Spleen (tissue), 11 donors: ENCODE data around the gene ITPA. TPM values are rescaled to one million over a fixed set of nuclear protein-coding genes. Genes with fewer than 3 reads are reported as not detected.

Experiments
- DNase-seq: peaks from one replicate; pipeline ENCODE4 v3.0.0-alpha.2; 2020
- H3K27ac ChIP-seq, 8 donors: fragments of 200-600 bp; sonication (generic) in 7 of 8; 1 replicate in 4 of 8; 2 replicates in 4 of 8; pipeline versions ENCODE4 v1.5.0 to v1.8.0; 2016 to 2021; ENCODE audit warnings: inconsistent platforms in 4 of 8, mild to moderate bottlenecking in 4 of 8, moderate library complexity in 1 of 8
- H3K27me3 ChIP-seq, 7 donors: fragments of 200-600 bp; sonication (generic) in 6 of 7; replicated peaks in 1 of 7; 1 replicate in 4 of 7; 2 replicates in 3 of 7; pipeline versions ENCODE4 v1.5.0 to v1.8.0; 2016 to 2021; ENCODE audit warnings: inconsistent platforms in 3 of 7, mild to moderate bottlenecking in 1 of 7
- H3K36me3 ChIP-seq, 6 donors: fragments of 200-600 bp; sonication (generic) in 5 of 6; 1 replicate in 4 of 6; 2 replicates in 2 of 6; pipeline versions ENCODE4 v1.5.0 to v1.8.0; 2016 to 2021; ENCODE audit warnings: inconsistent platforms in 2 of 6
- H3K4me1 ChIP-seq, 6 donors: fragments of 200-600 bp; sonication (generic) in 5 of 6; 1 replicate in 3 of 6; 2 replicates in 3 of 6; pipeline versions ENCODE4 v1.5.0 to v1.8.0; 2016 to 2021; ENCODE audit warnings: inconsistent platforms in 3 of 6
- H3K4me3 ChIP-seq, 8 donors: fragments of 200-600 bp; sonication (generic) in 7 of 8; 1 replicate in 4 of 8; 2 replicates in 4 of 8; pipeline versions ENCODE4 v1.5.0 to v1.8.0; 2016 to 2021; ENCODE audit warnings: inconsistent platforms in 4 of 8, mild to moderate bottlenecking in 4 of 8, moderate library complexity in 2 of 8
- H3K9me3 ChIP-seq, 8 donors: fragments of 200-600 bp; sonication (generic) in 7 of 8; 1 replicate in 4 of 8; 2 replicates in 4 of 8; pipeline versions ENCODE4 v1.5.0 to v1.8.0; 2016 to 2021; ENCODE audit warnings: inconsistent platforms in 4 of 8
- CTCF ChIP-seq, 11 experiments: fragments of 200-600 bp in 7 of 11; fragments of 450-650 bp in 4 of 11; sonication (generic) in 4 of 11; IDR thresholded peaks in 8 of 11; conservative IDR thresholded peaks in 3 of 11; 1 replicate in 7 of 11; 2 replicates in 4 of 11; pipeline versions ENCODE4 v1.4.0 to v1.8.0; 2016 to 2021; ENCODE audit warnings: antibody characterized with exemption in 11 of 11, inconsistent platforms in 4 of 11, mild to moderate bottlenecking in 1 of 11
- POLR2A ChIP-seq, 3 donors: fragments of 450-650 bp; IDR thresholded peaks; one replicate each; pipeline ENCODE4 v1.5.1; 2017; ENCODE audit warnings: antibody characterized with exemption in 3 of 3, mild to moderate bottlenecking in 1 of 3
- POLR2AphosphoS5 ChIP-seq, 3 donors: sonication (generic); formaldehyde crosslinking; IDR thresholded peaks; one replicate each; pipeline ENCODE4 v1.5.1; 2017; ENCODE audit warnings: antibody characterized with exemption in 3 of 3
- WGBS, 5 donors: extraction: QIAGEN DNeasy Blood & Tissue Kit in 3 of 5; methylation state at CpG; one replicate each; pipeline versions ENCODE4 v1.1.5 to v1.1.7; 2013 to 2018; 5-methylcytosine and 5-hydroxymethylcytosine counted together
- intact Hi-C: fragments of 100-400 bp; cut with DNase I; formaldehyde crosslinking; loops from one replicate; pipeline ENCODE4 v1.15.0; 2023; ENCODE audit warnings: low total_unique reads
- polyA plus RNA-seq, 3 donors: library from polyadenylated mRNA; stranded (reverse); fragments of 200-250 nt; gene quantifications; one replicate each; pipeline ENCODE4 v1.2.1, GENCODE V29; 2013
- total RNA-seq, 7 donors: library from RNA; depleted of rRNA in 3 of 7; stranded (reverse); fragments of >200 nt in 3 of 7; fragmentation: NEBNext Ultra II Directional in 4 of 7; extraction: Animal tissue kit (Norgen Biotek cat#: 25700) in 4 of 7; gene quantifications; one replicate each; pipeline versions ENCODE4 v1.1.0 to v1.2.1, GENCODE V29; 2016 to 2021
- donor health status: healthy with polysubstance abuse.
- donor health status: DM: no; HTN: no; CAD: no; lungs with moderate emphysema.
- donor health status: DM: no; HTN: no; CAD: no.
- donor health status: Bipolar disorder and iron deficiency.
- donor health status: healthy.
- donor health status: DM: no; HTN: no; CAD: no.
- donor health status: DM: yes; HTN: yes; CAD: no.

The ITPA gene
- total and polyA plus RNA-seq, 10 donors, result 26.1 to 173 (median 43.9) TPM

- no peak for TF ChIP-seq CTCF (IDR thresholded peaks at IDR 0.05 in 8 of 11, conservative IDR thresholded peaks at IDR 0.05 in 3 of 11)
- no peak for TF ChIP-seq POLR2A (IDR thresholded peaks at IDR 0.05)
- TF ChIP-seq POLR2AphosphoS5 (IDR thresholded peaks at IDR 0.05), result peak in 1 of 3 donors; percentile 1
- H3K27me3 ChIP-seq, result peaks cover 0 to 49% (median 24%) of the 10 kb centered on the region in 7 donors
- peak overlapping the region in 1 of 8 donors; percentile 30 for H3K27ac ChIP-seq
- H3K9me3 ChIP-seq, result no peaks in the 10 kb centered on the region
- H3K36me3 ChIP-seq, result no peaks in the 10 kb centered on the region
- intact Hi-C loops, result no loop called here
- peak overlapping the region in 3 of 8 donors; percentile 0 to 35 (median 5) for H3K4me3 ChIP-seq
- 73 to 90% (median 82%) methylated on average over 22 to 41 of the region's 41 CpGs for WGBS, 5 donors
- no peak for DNase-seq
- peaks cover 0 to 34% (median 17%) of the 10 kb centered on the region in 6 donors for H3K4me1 ChIP-seq
Measured at GRCh38 chr20:3164763-3165410, 44.4 kb upstream of the ITPA start.

- H3K4me3 ChIP-seq, result peak overlapping the region in 2 of 8 donors; percentile 7 to 35
- 46 to 74% (median 66%) methylated on average over 32 to 45 of the region's 45 CpGs for WGBS, 5 donors
- no peaks in the 10 kb centered on the region for H3K9me3 ChIP-seq
- TF ChIP-seq POLR2AphosphoS5 (IDR thresholded peaks at IDR 0.05), result peak; percentile 12 to 37 (median 25)
- no peak for TF ChIP-seq POLR2A (IDR thresholded peaks at IDR 0.05)
- no peak for TF ChIP-seq CTCF (IDR thresholded peaks at IDR 0.05 in 8 of 11, conservative IDR thresholded peaks at IDR 0.05 in 3 of 11)
- intact Hi-C loops, result no loop called here
- no peaks in the 10 kb centered on the region for H3K36me3 ChIP-seq
- peak overlapping the region in 1 of 8 donors; percentile 30 for H3K27ac ChIP-seq
- peaks cover 0 to 29% (median 14%) of the 10 kb centered on the region in 6 donors for H3K4me1 ChIP-seq
- peaks cover 0 to 49% (median 24%) of the 10 kb centered on the region in 7 donors for H3K27me3 ChIP-seq
- DNase-seq, result no peak
Measured at GRCh38 chr20:3165473-3166337, 43.6 kb upstream of the ITPA start.

GRCh38 chr20:3166338-3166912, 42.9 kb upstream of the ITPA start:
- intact Hi-C loops, result no loop called here
- 75 to 91% (median 82%) methylated on average over 4 to 13 of the region's 13 CpGs for whole genome bisulfite sequencing, 5 donors
- no peak overlapping the region for H3K27ac ChIP-seq
- H3K4me3 ChIP-seq, result no peak overlapping the region
- TF ChIP-seq POLR2A (IDR thresholded peaks at IDR 0.05), result no peak
- TF ChIP-seq CTCF (IDR thresholded peaks at IDR 0.05 in 8 of 11, conservative IDR thresholded peaks at IDR 0.05 in 3 of 11), result no peak
- TF ChIP-seq POLR2AphosphoS5 (IDR thresholded peaks at IDR 0.05), result no peak
- no peak for DNase-seq
- peaks cover 0 to 51% (median 24%) of the 10 kb centered on the region in 7 donors for H3K27me3 ChIP-seq
- no peaks in the 10 kb centered on the region for H3K9me3 ChIP-seq
- peaks cover 0 to 29% (median 14%) of the 10 kb centered on the region in 6 donors for H3K4me1 ChIP-seq
- no peaks in the 10 kb centered on the region for H3K36me3 ChIP-seq
